Liver (tissue), 3 donors: ENCODE results near the gene GEMIN8.

Experiments
- NR2F2 ChIP-seq: IDR thresholded peaks from 2 replicates; pipeline ENCODE4 v1.6.1; 2016; ENCODE audit warnings: antibody characterized with exemption
- RAD21 ChIP-seq, 2 donors: IDR thresholded peaks; 2 replicates each; pipeline ENCODE4 v1.6.1; 2016; ENCODE audit warnings: antibody characterized with exemption in 2 of 2, mild to moderate bottlenecking in 2 of 2
- SP1 ChIP-seq: IDR thresholded peaks from 2 replicates; pipeline ENCODE4 v1.6.1; 2018; ENCODE audit warnings: antibody characterized with exemption, mild to moderate bottlenecking
- TAF1 ChIP-seq: conservative IDR thresholded peaks from 2 replicates; pipeline ENCODE4 v1.6.1; 2016; ENCODE audit warnings: antibody characterized with exemption, mild to moderate bottlenecking
- TF ChIP-seq, protein P1 (sequence below): fragments of 150-350 bp; IDR thresholded peaks from 2 replicates; pipeline ENCODE4 v1.5.1; 2017; ENCODE audit warnings: improper control_type of control experiment, low read depth, low read length; ENCODE audit not compliant: missing input control
- TF ChIP-seq, protein P2 (sequence below): IDR thresholded peaks from 2 replicates; pipeline ENCODE4 v1.6.1; 2016; ENCODE audit warnings: antibody characterized with exemption
- TF ChIP-seq, protein P3 (sequence below): IDR thresholded peaks from 2 replicates; pipeline ENCODE4 v1.6.1; 2016; ENCODE audit warnings: antibody characterized with exemption
- donor health status: healthy.
- donor health status: healthy.

DNA sequence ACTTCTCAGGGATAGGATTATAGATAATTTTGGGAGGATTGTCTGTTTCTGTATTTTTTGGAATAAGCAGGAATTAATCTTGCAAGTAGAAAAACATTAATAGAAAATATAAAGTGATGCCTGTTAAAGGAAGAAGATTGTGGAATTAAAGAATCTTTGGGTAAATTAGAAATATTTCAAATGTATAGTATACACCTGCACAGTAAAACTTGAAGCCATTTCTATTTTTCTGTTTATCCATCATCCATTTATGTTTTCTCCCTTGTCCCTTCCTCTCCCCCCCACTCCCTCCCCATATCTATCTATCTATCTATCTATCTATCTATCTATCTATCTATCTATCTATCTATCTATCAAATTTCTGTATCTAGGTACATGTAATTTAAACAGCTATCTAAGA, 46.9 kb upstream of the GEMIN8 start:
- TF ChIP-seq, protein P1, sequence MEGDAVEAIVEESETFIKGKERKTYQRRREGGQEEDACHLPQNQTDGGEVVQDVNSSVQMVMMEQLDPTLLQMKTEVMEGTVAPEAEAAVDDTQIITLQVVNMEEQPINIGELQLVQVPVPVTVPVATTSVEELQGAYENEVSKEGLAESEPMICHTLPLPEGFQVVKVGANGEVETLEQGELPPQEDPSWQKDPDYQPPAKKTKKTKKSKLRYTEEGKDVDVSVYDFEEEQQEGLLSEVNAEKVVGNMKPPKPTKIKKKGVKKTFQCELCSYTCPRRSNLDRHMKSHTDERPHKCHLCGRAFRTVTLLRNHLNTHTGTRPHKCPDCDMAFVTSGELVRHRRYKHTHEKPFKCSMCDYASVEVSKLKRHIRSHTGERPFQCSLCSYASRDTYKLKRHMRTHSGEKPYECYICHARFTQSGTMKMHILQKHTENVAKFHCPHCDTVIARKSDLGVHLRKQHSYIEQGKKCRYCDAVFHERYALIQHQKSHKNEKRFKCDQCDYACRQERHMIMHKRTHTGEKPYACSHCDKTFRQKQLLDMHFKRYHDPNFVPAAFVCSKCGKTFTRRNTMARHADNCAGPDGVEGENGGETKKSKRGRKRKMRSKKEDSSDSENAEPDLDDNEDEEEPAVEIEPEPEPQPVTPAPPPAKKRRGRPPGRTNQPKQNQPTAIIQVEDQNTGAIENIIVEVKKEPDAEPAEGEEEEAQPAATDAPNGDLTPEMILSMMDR, result no peak
- TF ChIP-seq SP1 (no peak), TAF1 (no peak), NR2F2 (no peak), RAD21 (IDR thresholded peaks at IDR 0.05) (no peak)
- TF ChIP-seq, protein P2, sequence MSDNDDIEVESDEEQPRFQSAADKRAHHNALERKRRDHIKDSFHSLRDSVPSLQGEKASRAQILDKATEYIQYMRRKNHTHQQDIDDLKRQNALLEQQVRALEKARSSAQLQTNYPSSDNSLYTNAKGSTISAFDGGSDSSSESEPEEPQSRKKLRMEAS, result no peak
- TF ChIP-seq, protein P3, sequence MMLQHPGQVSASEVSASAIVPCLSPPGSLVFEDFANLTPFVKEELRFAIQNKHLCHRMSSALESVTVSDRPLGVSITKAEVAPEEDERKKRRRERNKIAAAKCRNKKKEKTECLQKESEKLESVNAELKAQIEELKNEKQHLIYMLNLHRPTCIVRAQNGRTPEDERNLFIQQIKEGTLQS, result no peak
